Measurements from ENCODE around the gene MED28.

MED28 gene

GRCh38 chr4:17667653-17668201 is 53.3 kb downstream of the MED28 start:
- no peak for DNase-seq

- no peak for DNase-seq
Observed at GRCh38 chr4:17670423-17670822, 56.0 kb downstream of the MED28 start.

- DNase-seq = no peak
Observed at GRCh38 chr4:17680559-17681280, 66.3 kb downstream of the MED28 start.

GRCh38 chr4:17681281-17682221 is 67.1 kb downstream of the MED28 start:
- DNase-seq = no peak

GRCh38 chr4:17682222-17682566 is 67.8 kb downstream of the MED28 start:
- no peak for DNase-seq
